Stimulated activated CD8-positive, alpha-beta memory T cell treated with anti-CD3 and anti-CD28 coated beads, Interleukin-15, amount 100 ng/mL, for 24 hours (primary cell): ENCODE results near the gene CRIM1.

Experiments
- DNase-seq: peaks from one replicate; pipeline ENCODE4 v3.0.0-alpha.2; 2020; ENCODE audit warnings: low read depth

CRIM1 gene

DNA sequence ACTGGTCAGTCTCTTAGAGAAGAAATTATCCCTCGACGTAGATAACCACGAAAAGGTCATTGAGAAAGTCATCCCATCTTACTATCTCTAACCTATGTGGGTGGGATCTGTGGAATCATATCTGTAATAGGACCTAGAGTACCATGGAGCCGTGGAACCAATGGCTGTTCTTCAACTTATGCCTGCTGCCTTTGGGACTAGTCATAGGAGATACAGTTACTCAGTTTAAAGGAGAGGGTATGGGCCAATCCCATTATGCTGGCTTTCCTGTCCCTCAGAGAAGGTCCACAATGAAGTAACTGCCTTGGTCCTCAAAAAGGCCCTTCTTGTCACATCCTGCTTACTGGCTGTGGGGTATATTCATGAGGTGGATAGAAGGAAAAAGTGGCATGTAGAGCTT lies 164.9 kb downstream of the CRIM1 start:
- no peak for DNase-seq

DNA sequence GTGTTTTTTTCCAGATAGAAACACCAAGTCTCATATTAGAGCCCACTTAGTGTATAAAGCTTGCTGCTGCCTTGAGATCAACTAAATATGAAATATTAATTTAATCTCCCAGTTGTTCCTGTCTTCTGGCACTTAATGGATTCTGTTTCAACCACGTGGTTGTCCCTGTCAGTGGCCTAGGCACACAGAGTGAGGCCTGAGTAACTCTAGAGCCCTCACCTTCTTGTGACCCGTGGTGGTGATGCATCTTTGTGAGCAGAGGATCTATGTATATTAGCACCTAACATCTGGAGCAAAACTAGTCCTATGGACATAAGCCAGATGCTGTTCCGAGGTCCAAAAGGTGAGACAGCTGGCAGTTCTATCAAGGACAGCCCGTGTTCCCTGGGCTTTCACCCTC lies 167.6 kb downstream of the CRIM1 start:
- DNase-seq, result no peak

DNA sequence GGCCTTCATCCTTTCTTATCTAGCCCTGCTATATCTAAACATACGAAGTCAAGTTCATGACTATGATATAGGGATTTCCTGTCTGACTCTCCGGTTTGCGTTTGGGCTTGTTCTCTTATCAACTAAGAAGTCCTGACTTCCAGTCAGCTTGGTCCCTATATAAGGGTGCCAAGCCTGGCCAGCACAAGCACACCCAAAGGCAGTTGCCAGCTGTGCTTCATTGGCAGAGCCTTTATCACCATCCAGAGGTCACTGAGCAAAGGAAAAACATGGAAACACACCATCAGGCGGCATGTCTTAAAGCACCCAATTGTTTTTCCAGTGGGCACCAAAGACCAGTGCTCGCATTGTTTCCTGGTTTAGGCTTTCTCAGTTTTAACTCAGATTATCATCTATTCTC lies 169.7 kb downstream of the CRIM1 start:
- DNase-seq, result no peak

DNA sequence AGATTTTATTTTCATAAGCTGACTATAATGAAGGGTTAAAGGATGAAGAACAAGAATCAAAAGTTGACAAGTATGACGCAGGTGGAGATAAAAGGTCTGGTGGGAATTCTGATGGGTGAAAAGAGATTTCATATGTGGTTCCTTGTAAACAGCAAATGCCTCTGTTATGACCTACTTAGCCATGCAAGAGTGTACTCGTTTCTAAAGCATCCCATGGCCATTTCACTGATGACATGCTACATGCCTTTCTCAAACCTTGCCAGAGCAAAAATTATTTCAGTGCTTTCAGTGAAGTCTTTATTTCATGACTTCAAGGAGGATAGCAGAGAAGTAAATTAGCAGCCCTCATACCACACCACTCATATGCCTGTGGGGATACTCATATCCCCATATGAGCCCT lies 170.6 kb downstream of the CRIM1 start:
- DNase-seq, result no peak

DNA sequence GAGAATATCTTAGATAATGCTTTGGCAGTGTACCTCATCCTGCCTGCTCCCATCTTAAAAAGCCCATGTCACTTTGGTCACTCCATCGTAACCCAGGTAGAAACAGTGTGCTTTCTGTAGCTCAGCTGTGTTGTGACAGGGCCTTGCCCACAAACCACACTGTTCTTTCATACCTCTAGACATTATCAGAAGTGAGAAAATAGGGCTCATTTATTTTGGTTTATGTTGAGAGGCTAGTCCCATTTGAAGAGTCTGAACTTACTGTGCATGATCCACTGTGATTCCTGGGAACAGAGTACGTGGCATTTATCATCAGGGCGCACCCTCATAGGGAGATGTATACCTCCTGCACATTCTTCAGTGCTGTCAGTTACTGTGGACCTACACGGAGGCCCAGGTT lies 172.7 kb downstream of the CRIM1 start:
- no peak for DNase-seq

DNA sequence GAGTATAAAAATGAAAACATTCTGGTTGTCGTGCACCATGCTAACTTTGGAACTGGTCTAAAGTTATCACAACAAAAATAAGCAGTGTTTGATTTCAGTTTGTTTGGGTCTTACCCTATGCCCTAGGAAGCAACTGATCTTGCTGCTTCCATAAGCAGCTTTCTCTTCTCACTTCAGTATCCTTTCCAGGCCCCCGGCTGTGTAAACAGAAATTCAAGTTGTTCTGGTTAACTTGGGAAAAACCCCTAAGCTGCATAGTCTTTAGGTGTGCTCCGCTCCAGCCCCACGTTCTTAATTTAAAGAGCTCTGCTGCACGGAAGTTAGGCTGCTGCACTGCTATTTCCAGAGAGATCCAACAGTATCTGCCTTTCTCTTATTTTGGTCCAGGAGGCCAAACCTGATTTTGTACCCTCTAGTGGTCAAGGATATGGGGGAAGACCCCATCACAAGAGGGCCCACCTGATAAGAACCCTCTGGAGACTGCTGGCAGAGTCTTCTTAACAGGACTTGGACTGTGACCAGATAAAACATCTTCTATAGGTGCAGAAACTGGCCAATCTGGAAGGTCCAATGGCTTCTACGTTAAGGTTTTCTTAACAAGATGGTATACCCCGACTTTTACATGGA lies 173.3 kb downstream of the CRIM1 start:
- no peak for DNase-seq

DNA sequence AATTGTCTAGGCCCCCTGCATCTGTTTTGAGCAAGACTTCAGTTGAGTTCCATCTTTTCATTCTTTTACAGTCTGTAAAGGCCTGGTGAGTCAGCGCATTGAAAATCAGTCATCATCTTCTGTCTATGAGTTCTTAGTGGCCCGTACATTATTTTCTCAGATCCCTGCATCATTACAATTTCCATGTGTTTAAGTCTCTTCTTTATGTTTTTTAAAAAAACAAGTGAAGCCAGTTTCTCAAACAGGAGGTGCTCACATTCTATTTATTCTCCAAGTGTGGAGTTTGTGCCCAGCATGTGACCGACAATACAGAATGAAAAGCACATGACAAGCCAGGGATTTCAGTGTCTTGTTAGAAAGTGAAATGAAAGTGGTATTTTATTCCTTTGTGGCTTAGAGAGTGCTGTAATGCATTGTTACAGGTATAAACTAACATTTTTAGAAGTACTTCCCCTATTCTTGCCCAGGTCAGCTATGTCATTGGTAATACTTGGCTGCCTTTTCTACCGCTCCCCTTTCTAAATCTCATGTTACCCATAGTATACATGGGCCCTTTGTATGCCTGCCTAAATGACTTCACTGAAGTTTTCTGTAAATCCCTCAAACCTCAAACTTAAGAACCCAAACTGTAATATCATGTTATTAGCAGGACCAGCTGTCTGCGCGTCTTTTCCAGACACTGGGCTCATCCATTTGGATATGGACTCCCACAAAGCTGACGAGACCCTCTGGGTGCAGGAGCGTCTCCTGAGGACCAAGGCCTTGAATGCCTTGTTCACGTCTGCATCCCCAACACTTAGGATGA lies 174.8 kb downstream of the CRIM1 start:
- DNase-seq, result no peak

DNA sequence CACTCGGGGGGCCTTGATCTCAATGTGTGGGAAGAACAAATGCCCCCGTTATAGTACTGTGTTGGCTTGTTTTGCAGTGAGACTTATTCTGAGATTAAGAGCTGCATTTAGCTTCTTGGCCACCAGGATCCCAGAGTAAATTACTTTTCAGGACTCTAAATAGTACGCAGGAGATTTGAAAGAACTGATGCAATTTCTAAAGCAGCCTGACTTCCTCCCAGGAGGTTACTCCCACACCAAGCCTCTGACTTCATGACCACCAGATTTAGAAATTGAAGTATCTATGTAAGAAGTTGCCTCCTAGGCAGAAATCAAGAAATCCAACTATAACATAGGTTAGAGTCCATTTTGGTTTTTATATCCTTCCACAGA lies 175.4 kb downstream of the CRIM1 start:
- no peak for DNase-seq

DNA sequence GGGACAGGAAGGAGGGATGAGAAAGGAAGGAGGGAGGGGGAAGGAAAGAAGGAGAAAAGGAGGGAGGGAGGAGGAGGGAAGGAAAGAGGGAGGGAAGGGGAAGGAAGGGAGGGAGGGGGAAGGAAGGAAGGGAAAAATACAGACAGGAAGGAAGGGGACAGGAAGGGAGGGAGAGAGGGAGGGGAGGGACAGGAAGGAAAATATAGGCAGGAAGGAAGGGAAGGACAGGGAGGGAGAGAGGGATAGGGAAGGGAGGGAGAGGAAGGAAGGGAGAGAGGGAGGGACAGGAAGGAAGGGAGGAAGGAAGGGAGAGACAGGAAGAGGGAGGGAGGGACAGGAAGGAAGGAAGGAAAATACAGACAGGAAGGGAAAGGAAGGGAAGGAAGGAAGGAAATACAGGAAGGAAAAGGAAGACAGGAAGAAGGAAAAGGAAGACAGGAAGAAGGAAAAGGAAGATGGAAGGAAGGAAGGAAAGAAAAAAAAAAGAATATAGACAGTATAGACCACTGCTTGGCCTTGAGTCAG lies 178.8 kb downstream of the CRIM1 start:
- DNase-seq, result no peak

DNA sequence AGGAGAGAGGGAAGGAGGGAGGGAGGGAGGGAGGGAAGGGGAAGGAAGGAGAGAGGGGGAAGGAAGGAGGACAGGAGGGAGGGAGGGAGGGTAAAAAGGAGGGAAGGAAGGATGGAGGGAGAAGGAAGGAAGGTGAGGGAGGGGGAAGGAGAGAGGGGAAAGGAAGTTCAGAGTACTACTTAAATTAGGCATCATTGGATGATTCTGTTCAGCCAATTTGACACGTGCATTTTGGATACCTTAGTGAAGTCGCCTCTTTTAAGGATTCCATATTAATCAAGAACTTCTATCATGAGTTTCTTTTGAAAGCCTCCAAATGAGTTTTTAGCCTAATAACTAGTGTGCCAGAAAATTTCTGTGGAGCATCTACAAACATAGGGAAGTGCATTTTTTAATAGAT lies 179.5 kb downstream of the CRIM1 start:
- no peak for DNase-seq

DNA sequence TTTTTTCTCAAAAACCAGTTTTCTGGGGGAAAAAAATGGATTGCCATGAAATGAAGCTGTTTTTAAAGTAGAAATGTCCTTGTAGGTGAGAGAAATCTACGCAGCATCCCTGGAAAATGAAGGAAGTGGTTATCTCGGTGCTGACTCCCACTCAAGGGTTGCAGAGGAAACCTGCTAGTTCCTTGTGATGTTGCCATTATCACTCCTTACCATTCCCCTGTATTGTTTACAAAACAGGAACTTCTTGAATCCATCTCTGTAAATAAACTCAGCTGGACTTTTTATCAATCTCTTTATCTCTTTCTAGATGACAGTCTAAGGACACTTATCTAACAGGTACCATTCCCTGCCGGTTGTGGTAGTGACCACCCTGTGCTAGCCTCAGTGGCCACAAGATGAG lies 181.2 kb downstream of the CRIM1 start:
- no peak for DNase-seq

DNA sequence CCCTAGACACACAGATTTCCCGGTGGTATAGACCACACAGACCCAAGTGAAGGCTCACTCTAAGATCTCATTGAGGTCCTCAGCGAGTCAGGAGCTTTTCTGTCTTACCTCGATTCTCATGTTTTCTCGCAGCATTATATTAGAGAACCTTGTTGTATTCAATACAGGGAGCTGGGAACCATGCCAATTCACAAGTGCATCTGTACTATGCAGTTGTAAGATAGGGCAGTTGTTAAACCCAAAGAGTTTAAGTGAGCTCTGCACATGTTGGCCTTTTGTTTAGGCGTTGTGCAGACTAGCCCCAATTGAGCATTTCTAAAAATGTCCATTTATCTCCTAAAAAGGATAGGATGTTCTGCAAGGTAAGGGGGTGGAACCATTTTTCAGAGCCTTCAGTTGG lies 182.8 kb downstream of the CRIM1 start:
- no peak for DNase-seq

DNA sequence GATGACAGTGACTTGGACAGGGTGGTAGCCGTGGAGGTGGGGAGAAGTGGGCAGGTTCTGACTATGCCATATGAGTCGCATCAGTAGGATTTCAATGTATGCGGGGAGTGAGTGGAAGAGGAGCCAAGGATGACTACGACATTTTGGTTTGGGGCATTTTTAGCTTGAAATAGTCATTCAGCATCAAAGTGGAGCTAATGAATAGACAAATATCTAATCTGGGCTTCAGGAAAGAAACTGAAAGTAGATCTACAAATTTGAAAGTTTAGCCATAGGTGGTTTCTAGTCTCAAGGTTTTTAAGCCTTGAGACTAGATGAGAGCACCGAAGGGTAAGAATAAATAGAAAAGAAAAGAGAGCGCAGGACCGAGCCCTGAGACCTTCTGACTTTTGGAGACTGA lies 184.1 kb downstream of the CRIM1 start:
- no peak for DNase-seq

DNA sequence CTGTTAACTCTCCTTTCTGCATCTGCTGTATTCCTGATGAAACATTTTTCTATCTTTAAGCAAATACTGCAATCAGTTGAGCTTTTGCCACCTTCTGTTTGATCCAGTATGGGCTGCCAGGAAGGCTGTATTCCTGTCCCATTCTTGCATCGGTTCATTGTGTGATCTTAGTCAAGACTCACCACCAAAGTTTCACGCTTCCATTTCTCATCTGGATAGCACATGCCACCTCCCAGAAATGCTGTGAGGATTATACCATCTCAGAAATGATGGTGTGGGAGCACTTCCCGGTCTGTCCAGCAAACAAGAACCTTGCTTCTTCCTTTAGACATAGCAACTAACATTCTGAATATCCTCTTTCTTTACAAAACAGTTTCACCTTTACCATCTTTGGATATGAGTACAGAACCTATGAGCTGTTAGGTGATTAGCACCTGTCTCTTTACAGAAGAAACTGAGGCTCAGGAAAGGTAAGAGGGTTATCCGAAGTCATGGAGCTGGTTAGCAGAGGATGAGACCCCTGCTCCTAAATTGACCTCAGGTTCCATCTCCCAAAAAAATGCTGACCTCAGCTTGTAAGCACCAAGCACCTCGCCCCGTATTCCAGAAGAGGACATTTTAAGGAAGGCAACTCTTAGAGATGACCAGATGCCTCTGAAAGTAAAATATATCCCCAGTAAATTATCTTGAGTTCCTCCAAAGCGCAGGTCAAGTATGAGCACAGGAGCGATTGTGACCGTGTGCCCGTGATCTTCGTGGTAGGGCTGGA lies 185.6 kb downstream of the CRIM1 start:
- DNase-seq, result no peak

DNA sequence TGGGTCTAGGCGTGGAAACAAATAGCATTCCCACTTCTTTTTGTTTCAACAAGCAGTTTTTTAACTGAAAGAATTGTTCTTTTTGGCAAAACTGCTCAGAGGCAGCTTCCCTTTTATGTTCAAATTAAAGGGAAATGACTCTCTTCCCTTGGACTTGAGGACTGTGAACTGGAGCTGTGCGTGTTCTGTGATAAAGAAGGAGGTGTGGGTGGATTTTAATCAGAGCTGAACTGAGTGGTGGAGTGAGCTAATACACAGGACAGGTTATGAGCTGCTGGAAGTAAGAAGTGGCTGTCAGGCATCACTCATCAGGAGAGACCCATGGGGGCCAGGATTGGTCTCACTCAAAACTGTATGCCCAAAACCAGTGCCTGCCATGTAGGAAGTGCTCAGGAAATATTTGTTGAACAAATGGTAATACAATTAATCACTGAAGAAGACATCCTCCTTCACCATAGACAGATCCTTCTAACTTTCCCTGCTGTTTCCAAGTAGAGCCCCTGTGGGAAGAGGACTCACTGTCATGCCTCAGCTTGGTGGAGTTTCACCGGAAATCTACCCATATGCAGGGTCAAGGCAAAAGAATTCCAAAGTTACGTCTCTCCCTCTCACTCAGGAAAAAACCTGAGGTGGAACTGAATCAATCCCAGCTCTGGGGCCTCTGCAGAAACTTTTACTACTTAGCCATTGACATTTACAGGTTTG lies 186.5 kb downstream of the CRIM1 start:
- no peak for DNase-seq

DNA sequence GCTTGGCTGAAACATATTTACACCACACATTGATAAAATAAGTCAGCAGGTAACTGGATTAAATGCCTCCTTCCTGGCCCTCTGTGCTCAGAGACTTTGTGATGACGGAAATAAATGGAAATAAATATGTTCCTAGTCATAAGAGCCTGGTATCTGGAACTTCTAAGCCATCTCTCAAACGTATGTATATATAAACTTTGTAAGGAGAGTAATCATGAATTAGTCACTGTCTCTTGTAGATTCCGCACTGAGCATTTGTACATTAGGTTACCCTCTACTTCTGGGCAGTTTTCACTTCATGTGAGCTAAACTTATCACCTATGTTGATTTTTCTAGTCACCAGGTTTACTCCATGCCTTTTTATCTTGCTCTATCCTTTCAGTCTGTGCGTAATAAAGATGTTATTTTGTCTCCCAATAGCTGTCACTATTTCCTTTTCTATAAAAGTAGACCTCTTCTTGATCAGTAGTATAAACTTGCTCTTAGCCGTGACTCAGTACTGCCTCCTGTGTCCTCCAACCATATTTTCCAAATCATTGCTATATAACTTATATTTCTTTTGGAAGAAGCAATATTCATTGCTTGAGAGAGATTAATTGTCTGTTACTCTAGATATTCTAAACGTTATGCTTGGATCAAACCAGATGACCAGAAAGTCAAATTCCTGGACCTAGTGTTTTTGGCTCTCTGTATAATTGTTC lies 189.2 kb downstream of the CRIM1 start:
- DNase-seq, result no peak

DNA sequence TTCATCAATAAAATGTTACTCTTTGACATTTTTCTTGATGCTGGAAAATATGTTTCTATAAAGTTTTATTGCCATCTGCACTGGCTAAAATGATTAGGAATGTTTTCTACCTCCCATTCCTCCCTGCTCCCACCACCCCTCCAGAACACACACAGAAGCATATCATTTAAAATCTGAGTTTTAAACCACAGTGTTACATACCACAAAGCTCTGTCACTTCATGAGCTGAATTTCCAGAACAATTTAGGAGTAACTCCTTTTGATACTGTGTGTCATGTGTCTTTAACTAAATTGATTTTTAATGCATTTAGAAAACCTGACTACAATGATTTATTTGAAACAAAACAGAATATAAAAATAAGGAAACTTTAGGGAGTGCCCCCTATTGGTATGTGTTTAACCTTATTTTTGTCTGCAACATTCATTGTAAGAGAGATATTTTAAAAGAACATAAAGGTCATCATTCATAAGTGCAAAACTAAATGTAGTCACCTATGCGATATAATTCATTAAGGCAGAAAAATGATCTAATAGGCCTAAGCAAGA lies 190.4 kb downstream of the CRIM1 start:
- no peak for DNase-seq

DNA sequence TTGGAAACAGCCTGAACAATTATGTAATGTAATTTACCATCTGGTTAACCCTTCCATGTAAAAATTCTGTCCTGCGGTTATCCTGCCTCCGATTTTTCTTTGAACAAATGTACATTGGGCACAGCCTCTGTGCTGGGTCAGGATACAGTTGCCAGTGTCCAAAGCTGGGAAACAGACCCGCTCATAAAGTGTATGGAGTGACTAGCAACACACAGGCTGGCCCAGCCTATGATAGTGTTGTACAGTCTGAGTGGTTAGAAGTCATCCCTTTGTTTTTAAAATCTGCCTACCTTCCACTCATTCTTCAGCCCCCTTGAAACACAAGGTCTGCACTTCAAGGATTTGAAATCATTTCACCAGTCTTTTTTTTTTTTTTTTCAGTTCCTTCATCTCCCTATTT lies 192.3 kb downstream of the CRIM1 start:
- no peak for DNase-seq

DNA sequence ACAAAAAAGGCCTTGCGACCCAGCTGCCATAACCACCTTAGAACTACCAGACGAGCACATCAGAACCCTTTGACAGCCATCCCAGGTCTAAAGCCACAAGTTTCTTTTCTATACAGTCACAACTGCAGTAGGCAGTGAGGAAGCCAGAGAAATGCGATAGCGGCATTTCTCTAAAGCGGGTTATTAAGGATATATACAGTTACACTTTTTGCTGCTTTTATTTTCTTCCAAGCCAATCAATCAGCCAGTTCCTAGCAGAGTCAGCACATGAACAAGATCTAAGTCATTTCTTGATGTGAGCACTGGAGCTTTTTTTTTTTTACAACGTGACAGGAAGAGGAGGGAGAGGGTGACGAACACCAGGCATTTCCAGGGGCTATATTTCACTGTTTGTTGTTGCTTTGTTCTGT lies 193.6 kb downstream of the CRIM1 start:
- no peak for DNase-seq

DNA sequence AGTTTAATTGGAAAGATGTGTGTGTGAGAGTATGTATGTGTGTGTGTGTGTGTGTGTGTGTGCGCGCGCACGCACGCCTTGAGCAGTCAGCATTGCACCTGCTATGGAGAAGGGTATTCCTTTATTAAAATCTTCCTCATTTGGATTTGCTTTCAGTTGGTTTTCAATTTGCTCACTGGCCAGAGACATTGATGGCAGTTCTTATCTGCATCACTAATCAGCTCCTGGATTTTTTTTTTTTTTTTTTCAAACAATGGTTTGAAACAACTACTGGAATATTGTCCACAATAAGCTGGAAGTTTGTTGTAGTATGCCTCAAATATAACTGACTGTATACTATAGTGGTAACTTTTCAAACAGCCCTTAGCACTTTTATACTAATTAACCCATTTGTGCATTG lies 194.4 kb downstream of the CRIM1 start:
- no peak for DNase-seq

DNA sequence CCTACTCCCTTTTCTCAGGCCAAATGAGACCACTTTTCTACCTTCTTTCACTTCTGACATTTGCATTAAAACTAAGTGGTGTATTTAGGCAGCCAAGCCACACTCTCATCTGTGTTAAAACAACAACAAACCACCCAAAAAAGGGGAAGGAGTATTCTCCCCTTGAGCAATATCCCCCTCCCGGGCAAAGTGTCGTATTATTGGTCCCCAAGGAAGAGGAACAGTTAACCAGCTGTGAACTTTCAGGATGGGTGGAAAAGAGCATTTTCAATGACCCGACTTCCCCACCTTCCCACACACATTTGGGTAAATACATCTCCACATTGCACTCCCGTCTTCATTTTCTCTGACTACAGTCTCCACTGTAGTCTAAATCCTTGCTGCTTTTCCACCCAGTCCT lies 198.1 kb downstream of the CRIM1 start:
- no peak for DNase-seq

DNA sequence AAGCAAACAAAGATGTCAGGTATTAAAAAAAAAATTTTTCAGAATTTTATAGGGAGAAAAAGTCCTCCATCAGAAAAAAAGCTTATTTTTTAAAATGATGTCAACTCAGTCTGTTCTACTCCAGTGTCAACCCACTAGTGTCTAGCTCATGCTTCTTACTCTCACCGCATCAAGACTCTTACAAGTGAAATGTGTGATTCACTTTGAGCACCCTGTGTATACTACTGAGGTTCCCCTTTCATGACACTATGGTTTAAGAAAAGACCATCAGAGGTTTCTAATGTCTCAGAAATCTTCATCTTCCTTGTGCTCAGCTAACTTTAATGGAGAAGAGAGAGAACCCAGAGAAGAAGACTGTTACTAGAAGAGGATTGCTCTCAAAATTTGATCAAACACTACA lies 199.0 kb downstream of the CRIM1 start:
- DNase-seq, result no peak
